GM13976 (cell line): ENCODE data around the gene OR5K4.
"Not testable (repeated sequence)": the region's sequence is repeated elsewhere in the genome, so short reads cannot be mapped to it uniquely, and the experiment has no call there.

ENCODE experiments used
- DNase-seq: peaks from one replicate; pipeline ENCODE4 v3.0.0; 2012; ENCODE audit warnings: low spot score
- CTCF ChIP-seq: IDR thresholded peaks from 2 replicates; pipeline ENCODE4 v1.5.1; 2012; ENCODE audit warnings: borderline replicate concordance, mild to moderate bottlenecking; ENCODE audit not compliant: insufficient read depth; ENCODE audit errors: extremely low read depth, missing control alignments, control extremely low read depth
- in situ Hi-C: fragments of 300-500 bp; cut with MboI; formaldehyde crosslinking; loops from one replicate; pipeline ENCODE4 v1.12.0; 2022; ENCODE audit warnings: low sequenced_read_pairs, mixed read lengths, inconsistent platforms; ENCODE audit not compliant: unreplicated experiment

The OR5K4 gene

GRCh38 chr3:98388147-98388546 is 34.5 kb downstream of the OR5K4 start:
- in situ Hi-C loops, result no loop called here
- TF ChIP-seq CTCF, result no peak
- no peak for DNase-seq

GRCh38 chr3:98390366-98390765 is 36.7 kb downstream of the OR5K4 start, which contains the start of gene OR5K3:
TSS of gene OR5K3 (plus strand) at chr3:98390666. CDS start at chr3:98390666, 0 bp downstream.
- no peak for TF ChIP-seq CTCF
- in situ Hi-C loops, result no loop called here
- DNase-seq, result no peak

- in situ Hi-C loops, result no loop called here
- TF ChIP-seq CTCF, result no peak
- no peak for DNase-seq
Measured at GRCh38 chr3:98395101-98395500, 41.4 kb downstream of the OR5K4 start.

- in situ Hi-C loops, DNase-seq: not testable (repeated sequence)
Measured at GRCh38 chr3:98396482-98396881, 42.8 kb downstream of the OR5K4 start.

- in situ Hi-C loops, result no loop called here
- no peak for TF ChIP-seq CTCF
- DNase-seq, result no peak
Measured at GRCh38 chr3:98398513-98398912, 44.9 kb downstream of the OR5K4 start.

GRCh38 chr3:98402507-98402906 is 48.9 kb downstream of the OR5K4 start:
- TF ChIP-seq CTCF, result no peak
- in situ Hi-C loops, result no loop called here
- DNase-seq, result no peak

- in situ Hi-C loops, result no loop called here
- no peak for TF ChIP-seq CTCF
- DNase-seq, result no peak
Measured at GRCh38 chr3:98404010-98404409, 50.4 kb downstream of the OR5K4 start.
